Measurements from ENCODE around the gene ZRANB1.
"Not testable (repeated sequence)": the region's sequence is repeated elsewhere in the genome, so short reads cannot be mapped to it uniquely, and the experiment has no call there.

ZRANB1 gene

DNA sequence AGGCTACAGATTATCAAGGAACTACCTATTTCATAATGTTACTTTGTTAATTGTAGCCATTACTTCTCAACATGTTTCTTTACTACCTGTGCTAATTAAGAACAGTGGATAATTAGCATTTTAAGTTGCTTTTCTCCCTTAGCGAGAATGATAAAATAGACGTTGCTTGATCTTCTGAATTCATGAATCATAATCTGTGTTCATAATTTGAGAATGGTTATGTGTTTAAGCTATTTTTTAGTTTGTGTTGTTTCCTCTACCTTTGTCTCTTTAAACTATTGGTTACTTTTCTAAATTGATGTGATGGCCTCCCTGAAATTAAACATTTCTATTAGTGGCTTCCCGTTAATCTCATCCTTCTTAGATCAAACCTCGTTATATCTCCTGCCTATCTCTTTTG is at the start of gene ZRANB1:
TSS of gene ZRANB1 (plus strand) at position 301 of the 400 bp plus-strand sequence. CDS start 371 bp downstream, outside the sequence.
- no peak for DNase-seq (ENCODE audit: low spot score)

DNA sequence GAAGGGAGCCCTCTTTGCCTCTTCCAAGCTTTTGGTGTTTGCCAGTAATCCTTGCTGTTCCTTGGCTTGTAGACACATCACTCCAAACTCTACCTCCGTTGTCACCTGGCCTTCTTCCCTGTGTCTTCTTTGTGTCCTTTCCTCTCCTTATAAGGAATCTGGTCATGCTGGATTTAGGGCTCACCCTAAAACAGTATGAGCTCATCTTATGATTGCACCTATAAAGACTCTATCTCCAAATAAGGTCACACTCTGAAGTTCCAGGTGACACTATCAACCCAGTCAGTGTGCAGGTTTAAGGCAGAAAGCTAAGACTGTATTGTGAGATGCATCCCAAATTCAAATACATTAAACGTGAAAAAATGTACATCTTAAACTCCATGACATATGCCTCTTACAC is 49.0 kb upstream of the ZRANB1 start:
- DNase-seq (ENCODE audit: low spot score) = no peak

DNA sequence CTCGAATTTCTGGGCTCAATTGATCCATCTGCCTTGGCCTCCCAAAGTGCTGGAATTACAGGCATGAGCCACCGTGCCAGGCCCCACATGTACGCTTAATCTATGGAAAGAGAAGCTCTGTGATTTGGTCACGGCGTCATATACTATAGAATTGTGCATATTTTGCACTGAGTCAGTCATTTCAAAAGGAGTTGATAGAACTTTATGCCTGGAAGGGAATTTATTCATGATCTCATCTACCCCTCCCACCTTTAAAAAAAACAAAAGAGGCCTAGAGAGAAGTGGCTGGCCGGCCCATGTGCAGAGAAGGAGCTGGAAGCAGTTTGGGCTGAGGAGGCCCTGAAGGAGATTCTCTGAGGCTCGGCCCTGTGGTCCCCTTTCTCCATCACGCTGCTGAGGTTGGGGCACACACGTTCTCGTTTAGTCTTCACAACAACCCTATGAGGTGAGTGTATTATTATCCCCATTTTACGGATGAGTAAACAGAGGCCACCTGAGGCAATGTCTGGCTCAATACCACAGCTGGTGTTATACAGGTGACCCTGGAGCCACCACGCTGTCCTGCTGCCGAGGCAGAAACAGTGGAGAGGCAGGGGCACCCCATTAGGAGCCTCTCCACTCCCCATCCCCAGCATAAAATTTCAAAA is 47.2 kb upstream of the ZRANB1 start:
- no peak for DNase-seq (ENCODE audit: low spot score)

DNA sequence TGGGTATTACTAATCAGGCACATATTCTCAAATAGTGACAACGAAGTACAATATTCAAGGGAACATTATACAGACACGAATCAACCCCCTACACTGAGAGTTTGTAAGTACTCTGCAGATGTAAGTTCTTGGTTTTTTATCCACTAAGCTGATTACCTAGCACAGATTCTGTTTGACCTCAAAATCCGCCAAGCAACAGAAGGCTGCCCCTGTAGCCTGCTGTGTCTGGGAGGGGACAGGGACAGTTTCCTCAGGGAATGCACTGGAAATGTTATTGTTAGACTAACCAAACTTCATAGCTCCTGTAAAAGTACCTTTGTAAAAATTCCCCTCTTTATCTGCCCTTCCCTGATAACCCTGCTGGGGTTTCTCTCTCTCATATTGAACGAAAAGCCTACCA is 45.2 kb upstream of the ZRANB1 start:
- no peak for DNase-seq (ENCODE audit: low spot score)

DNA sequence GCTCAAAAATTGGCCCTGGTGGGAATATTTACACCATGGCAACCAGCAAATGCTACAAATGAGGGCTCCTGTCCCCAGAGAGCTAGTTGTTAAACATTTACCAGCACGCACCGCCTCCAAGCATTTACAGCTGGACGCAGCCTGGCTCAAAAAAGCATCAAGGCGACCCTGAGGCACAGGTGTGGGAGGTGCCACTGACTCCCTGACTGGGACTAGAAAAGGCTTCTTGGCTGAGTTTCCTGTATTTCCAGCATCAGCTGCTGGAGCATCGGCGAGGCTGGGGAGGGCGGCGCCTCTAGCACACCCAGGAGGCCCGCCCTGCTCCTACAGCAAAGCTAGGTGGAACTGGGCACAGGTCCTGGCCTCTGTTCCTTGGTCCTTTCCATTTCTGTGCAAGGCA is 43.5 kb upstream of the ZRANB1 start:
- no peak for DNase-seq (ENCODE audit: low spot score)

DNA sequence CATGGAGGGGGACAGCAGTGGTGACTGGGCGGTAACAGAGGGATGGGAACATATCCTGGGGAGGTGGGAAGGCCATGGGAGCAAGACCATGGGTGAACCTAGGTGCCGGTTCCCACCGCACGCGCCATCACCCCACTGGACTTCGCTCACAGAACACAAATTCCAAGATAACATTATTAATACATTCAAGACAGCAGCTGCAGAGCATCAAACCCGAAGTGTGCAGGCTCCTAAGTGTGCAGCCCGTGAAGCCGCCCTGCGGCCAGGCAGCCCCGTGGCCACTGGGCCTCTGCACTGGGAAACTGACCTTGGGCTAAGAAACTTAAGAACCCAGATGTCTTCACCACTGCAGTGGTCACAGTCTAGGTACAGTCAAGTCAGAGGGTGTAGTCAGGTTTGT is 42.8 kb upstream of the ZRANB1 start:
- no peak for DNase-seq (ENCODE audit: low spot score)

DNA sequence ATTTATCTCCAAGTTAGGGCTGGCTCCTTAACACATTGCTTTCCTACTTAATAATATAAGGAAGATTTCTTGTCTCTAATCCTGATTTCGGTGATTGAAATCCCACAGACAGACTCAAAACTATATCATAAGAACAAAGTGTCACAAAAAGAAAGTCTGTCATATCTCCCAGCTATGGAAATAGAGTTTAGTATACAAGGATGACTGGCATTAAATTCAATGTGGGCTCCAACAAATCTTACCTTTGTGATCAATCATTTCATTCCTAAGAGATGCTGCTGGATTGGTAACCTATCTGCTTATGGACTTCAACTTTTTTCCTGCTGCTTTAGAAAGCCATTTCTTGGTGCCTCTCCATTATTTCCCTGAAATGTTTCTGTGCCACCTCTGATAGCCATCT is 39.5 kb upstream of the ZRANB1 start:
- DNase-seq (ENCODE audit: low spot score) = no peak

DNA sequence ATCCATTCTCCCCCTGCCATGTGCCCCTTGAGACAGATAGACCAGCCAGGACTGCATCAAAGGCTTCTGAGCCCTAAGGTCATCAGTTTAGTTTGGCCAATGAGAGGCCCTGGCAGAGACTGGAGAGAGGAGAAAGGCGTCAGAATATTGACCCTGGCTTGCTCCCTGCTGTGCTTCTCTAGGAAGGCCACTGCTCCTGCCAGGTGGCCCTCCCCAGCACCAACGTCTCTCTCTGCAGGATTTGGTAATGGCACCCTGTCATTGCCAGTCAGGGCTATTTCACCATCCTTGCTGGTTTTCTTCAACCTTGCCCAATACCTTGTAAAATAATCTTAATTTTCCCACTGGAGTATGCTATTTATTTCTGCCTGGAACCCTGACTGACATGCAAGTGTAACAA is 38.8 kb upstream of the ZRANB1 start:
- no peak for DNase-seq (ENCODE audit: low spot score)

DNA sequence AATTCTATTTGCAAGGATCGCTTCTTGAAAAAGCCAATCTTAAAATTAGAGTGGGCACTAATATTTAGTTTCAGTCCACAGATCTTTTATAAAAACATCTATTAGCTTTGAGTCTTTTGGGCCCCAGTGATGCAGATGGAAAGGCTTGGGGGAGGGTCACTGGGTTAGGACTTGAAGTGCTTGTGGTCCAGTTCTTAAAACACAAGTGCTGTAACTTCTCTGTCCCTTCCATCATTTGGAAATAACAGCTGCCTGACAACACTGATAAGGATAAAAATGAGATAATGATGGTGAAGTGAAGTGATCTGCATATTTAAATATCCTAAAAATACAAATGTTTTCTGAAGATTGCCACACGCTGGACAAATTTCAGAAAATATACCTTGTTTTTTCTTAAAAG is 37.1 kb upstream of the ZRANB1 start:
- DNase-seq (ENCODE audit: low spot score) = no peak

DNA sequence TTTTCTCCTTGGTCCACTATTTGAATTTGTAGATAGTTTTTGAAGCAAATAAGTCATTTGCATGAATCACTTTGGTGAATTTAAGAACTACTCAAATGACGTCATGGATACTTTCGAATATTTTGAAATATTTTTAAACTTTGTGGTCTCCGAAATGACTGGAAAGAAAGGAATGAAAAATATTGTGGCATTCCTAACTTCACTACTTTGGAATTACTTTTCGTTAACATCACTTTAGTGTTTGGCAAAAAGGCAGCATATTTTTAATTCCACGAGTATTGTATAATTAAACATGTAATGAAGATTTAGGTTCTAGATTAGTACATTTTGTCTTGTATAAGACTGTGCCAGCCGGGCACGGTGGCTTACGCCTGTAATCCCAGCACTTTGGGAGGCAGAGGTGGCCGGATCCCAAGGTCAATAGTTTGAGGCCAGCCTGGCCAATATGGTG is 35.3 kb upstream of the ZRANB1 start:
- DNase-seq (ENCODE audit: low spot score) = peak; percentile 72

DNA sequence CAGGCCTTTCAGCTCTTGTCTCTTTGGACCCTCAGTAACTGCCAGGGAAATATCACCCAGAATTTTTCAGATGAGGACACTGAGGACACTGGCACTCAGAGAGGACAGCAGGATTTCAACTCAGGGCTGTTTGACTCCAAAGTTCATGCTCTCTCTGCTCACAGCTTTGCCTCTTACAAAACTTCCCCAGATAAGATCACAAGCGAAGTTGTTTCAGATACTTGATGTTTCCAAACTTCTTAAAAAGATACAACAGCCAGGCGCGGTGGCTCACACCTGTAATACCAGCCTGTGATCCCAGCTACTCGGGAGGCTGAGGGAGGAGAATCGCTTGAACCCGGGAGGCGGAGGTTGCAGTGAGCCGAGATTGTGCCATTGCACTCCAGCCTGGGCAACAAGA is 32.4 kb upstream of the ZRANB1 start:
- no peak for DNase-seq (ENCODE audit: low spot score)

DNA sequence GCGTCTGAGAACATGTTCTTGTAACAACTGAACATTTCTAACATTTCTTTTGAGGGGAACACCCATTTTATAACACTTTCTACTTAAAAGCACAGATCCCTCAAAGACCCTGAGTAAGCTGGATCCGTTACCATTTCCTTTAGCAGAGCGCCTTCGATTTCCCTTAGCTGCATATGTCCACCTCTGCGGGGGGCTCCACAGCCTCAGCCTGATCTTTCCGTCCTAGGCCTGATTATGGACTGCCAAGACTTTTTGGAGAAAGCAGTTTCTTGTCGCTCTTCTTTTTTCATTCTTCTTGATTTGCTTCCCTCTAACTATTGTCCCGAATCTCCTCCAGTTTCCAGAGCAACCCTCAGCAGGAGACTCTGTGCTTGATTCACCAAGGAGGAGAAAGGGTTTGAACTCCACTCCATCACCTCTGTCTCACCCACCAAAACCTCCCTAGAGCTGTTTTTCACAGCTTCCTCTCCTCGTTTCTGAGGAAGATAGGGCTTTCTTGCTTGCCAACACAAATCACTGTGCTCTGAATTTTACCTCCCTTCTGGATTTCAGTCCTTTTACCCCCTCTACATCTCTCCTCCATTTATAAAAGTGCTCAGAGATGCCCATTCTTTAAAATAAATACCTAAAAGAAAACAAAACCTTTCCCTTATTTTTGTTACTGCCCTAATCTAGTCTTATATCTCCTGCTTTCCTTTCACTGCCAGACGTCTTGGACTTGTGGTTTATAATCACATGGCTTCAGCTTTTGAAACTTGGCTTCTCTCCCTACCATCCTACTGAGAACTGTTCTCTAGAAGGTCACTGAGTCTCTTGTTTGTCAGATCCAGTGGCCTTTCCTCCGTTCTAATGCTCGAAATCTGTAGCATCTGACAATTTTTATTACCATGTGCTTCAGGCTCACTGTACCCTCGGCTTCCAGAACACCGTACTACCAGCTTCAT is 30.5 kb upstream of the ZRANB1 start:
- no peak for DNase-seq (ENCODE audit: low spot score)

DNA sequence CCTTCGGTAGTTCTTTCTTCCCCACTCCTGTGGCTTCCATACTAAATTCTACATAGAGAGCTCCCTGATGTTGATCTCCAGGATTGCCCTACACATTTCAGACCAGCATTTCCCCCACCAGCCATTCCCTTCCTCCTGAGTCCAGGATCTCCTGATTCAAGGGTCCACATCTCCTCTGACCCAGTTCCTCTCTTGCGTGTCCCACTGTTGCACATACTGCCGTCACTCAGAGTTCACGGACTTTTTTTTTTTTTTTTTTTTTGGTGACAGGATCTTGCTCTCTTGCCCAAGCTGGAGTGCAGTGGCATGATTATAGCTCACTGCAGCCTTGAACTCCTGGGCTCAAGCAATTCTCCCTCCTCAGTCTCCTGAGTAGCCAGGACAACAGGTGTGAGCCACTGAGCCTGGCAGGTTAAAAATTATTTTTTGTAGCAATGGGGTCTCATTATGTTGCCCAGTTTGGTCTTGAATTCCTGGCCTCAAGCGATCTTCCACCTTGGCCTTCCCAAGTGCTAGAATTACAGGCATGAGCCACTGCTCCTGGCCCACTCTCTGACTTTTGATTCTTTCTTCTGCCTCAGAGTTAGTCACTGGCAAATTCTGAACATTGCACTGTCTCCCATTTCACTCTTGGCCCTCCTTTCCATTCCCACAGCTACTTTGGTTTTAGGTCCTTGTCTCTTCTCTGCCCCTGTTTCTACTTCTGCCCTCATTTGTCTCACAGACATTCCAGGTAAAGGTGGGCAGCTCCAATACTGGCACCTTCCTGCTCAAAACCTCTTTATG is 29.6 kb upstream of the ZRANB1 start:
- no peak for DNase-seq (ENCODE audit: low spot score)

DNA sequence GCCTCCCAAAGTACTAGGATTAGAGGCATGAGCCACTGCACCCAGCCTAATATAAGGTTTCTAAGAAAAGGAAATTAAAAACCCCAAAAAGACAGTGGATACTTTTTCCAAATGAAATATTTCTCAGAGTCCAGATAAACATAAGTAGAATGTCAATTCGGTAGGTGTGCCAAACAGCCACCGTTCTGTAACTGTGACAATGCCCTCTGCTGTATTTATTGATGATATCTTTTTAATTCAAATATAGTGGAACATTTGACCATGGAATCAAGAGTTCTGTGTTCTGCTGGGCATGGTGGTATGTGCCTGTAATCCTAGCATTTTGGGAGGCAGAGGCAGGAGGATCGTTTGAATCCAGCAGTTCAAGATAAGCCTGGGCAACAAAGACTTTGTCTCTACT is 28.8 kb upstream of the ZRANB1 start:
- no peak for DNase-seq (ENCODE audit: low spot score)

DNA sequence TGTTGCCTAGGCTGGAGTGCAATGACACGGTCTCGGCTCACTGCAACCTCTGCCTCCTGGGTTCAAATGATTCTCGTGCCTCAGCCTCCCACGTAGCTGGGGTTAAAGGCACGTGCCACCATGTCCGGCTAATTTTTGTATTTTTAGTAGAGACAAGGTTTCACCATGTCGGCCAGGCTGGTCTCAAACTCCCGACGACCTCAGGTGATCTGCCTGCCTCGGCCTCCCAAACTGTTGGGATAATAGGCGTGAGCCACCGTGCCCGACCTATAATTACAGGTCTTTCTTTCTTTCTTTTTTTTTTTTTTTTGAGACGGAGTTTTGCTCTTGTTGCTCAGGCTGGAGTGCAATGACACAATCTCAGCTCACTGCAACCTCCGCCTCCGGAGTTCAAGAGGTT is 27.5 kb upstream of the ZRANB1 start:
- not testable (repeated sequence) for DNase-seq (ENCODE audit: low spot score)

DNA sequence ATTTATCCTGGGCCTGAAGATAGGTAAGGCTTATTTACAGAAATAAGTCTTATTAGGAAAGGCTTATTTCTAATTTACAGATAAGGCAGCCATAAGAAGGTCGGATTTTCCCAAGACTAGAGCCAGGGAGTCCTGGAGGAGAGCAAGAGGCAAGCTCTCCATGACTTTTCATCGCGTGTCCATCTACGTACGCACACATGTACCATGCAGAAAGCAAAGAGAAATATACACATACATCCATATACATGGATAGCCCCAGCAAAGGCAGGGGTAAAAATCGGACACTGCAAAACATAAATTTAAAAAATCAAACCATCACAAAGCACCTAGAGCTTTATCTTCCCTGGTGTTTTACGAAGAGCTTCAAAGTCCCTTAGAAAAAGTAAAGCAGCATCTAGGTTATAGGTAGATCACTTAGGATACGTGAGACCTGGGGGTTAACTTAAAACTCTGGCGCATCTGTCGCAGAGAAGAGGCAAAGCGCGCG is 25.8 kb upstream of the ZRANB1 start:
- DNase-seq (ENCODE audit: low spot score) = no peak

DNA sequence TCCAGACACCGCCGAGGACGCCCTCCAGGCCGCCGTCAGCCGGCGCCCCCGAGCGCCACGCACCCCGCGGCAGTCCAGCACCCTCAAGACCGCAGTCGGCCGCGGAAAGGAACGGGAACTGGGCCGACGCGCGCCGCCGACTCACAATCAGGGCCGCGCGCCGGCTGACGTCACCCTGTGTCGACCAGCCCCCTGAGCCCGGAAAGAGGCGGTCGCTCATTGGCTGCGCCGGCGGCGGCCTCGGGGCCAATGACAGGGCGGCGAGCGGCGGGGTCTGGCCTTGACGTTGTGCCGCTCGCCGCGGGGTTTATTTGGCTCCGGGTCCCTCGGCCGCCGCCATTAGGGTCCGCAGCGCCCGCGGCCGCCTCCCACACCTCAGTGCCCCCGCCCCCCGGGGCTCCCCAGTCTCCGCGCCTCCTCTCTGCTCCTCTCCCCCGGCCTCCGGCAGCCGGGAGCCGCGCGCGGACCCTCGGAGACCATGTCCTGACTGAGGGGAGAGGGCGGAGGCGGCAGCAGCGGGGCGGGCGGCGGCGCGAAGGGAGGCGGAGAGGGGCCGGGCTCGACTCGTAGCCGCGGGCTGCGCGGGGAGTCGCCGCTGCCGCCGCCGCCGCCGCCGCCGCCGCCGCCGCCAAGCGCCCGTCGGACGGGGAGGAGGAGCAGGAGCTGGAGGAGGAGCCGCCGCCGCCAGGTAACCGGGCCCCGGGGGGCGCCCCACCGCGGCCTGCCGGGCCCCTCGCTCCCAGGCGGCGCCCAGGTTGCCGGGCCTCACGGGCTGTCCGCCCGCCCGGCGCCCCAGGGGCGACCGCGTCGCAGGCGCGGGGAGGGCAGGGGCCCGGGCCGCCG is 25.1 kb upstream of the ZRANB1 start:
- DNase-seq (ENCODE audit: low spot score) = peak; percentile 99

DNA sequence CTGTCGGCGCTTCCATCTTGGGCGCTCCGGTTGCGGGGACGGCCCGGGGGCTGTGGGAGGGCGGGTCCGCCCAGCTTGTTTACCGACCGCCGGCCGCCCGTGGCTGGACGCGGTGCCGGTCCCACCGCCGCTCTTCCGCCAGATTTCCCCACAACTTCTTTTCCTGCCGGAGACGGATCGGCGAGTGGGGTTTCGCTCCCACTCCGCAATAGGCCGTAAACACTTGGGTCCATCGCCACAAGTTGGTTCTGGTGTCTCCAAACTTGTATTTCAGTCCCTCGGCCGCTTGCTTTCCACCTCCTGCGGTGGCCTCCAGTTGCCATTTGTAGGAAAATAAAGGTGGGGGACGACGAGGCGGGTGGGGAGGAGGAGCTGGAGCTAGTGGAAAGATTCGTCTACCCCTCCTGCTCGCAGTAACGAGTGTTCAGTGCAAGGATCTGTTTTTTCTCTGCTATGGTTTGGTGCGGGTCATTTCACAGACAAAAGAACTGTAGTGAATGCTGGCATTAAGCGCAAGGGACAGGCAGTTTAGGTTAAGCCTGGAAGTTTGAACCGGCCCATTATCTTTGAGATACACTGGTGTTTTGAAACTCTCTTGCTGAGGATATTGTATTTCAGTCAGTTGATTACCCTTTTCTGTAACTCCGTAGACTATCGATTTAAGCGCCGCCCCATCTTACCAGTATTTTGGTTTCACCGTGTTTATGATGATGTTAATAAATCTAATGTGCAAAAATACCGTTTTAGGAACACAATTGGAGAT is 24.3 kb upstream of the ZRANB1 start:
- DNase-seq (ENCODE audit: low spot score) = peak; percentile 45

DNA sequence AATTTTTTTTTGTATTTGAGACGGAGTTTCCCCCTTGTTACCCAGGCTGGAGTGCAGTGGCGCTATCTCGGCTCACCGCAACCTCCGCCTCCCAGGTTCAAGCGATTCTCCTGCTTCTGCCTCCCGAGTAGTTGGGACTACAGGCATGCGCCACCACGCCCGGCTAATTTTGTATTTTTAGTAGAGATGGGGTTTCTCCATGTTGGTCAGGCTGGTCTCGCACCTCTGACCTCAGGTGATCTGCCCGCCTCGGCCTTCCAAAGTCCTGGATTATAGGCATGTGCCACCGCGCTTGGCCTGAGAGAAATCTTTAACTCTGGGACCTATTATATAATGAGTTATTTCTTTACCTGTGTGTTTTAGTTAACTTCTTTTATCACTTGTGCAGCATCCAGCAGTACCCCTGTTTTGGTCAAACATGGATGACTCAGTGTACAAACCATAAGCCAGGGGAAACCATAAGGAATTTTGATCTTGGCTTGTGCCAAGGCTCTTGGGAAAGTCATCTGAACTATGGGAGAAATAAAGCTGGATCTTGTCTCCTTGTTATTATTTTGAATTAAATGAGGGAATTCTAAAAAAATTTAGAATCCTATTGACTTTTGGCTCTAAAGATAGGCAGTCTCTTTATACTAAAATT is 23.6 kb upstream of the ZRANB1 start:
- DNase-seq (ENCODE audit: low spot score) = peak; percentile 58

DNA sequence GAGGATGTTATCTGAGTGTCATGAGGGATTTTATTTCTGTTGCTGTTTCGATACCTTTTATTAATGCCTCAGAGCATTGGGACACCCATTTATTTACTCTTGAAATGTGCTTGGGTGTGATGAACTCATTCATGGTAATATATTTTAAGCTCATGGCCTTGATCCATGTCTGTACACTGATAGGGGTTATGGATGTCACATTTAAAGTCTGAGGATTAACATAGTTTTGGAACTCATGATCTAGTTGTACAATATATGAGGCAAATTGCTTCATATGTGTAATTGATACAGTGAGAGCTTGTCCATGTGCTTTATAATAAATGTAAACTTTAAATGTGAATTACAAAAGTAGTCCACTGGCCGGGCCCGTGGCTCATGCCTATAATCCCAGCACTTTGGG is 23.0 kb upstream of the ZRANB1 start:
- no peak for DNase-seq (ENCODE audit: low spot score)

All from AG20443 (cell line).